Activated T-helper 1 cell treated with anti-CD3 and anti-CD28 coated beads, Interleukin-2, amount 50 U/mL, for 16 hours (primary cell): ENCODE data around the gene MAP4K4.

ENCODE experiments used
- DNase-seq, 2 donors: peaks; one replicate each; pipeline ENCODE4 v3.0.0-alpha.2; 2020; ENCODE audit warnings: low read depth in 1 of 2, low spot score in 1 of 2

The MAP4K4 gene

GRCh38 chr2:101861382-101861781 is 163.9 kb downstream of the MAP4K4 start:
- DNase-seq, result no peak

GRCh38 chr2:101863534-101863933 is 166.0 kb downstream of the MAP4K4 start:
- DNase-seq, result no peak

GRCh38 chr2:101864426-101864825 is 166.9 kb downstream of the MAP4K4 start:
- DNase-seq, result no peak

- DNase-seq, result no peak
Observed at GRCh38 chr2:101868525-101868924, 171.0 kb downstream of the MAP4K4 start.

GRCh38 chr2:101869527-101869926 is 172.0 kb downstream of the MAP4K4 start:
- no peak for DNase-seq

- DNase-seq, result no peak
Observed at GRCh38 chr2:101870444-101870843, 172.9 kb downstream of the MAP4K4 start.

- no peak for DNase-seq
Observed at GRCh38 chr2:101871480-101871879, 174.0 kb downstream of the MAP4K4 start.

GRCh38 chr2:101872480-101872879 is 175.0 kb downstream of the MAP4K4 start:
- no peak for DNase-seq

GRCh38 chr2:101873543-101873942 is 176.0 kb downstream of the MAP4K4 start:
- DNase-seq, result no peak

GRCh38 chr2:101874069-101874468 is 176.6 kb downstream of the MAP4K4 start:
- no peak for DNase-seq

- no peak for DNase-seq
Observed at GRCh38 chr2:101879466-101879865, 182.0 kb downstream of the MAP4K4 start.

GRCh38 chr2:101881131-101881530 is 183.6 kb downstream of the MAP4K4 start:
- no peak for DNase-seq

- DNase-seq, result no peak
Observed at GRCh38 chr2:101882769-101883307, 185.3 kb downstream of the MAP4K4 start.

GRCh38 chr2:101883860-101884259 is 186.4 kb downstream of the MAP4K4 start:
- peak in 1 of 2 donors; percentile 7 for DNase-seq

- DNase-seq, result no peak
Observed at GRCh38 chr2:101884423-101884822, 186.9 kb downstream of the MAP4K4 start.

GRCh38 chr2:101887328-101887727 is 189.8 kb downstream of the MAP4K4 start:
- DNase-seq, result no peak

GRCh38 chr2:101889460-101890098 is 192.1 kb downstream of the MAP4K4 start:
- DNase-seq, result no peak

GRCh38 chr2:101892377-101892776 is 194.9 kb downstream of the MAP4K4 start:
- DNase-seq, result no peak

GRCh38 chr2:101893681-101894381 is 196.3 kb downstream of the MAP4K4 start:
- no peak for DNase-seq

- no peak for DNase-seq
Observed at GRCh38 chr2:101895039-101895438, 197.5 kb downstream of the MAP4K4 start.

GRCh38 chr2:101895819-101896322 is 198.4 kb downstream of the MAP4K4 start:
- DNase-seq, result no peak

GRCh38 chr2:101897301-101897700 is 199.8 kb downstream of the MAP4K4 start:
- no peak for DNase-seq
